ENCODE data around the gene IL1A. TPM values are rescaled to one million over a fixed set of nuclear protein-coding genes. Genes with fewer than 3 reads are reported as not detected.

Gene IL1A
- total RNA-seq, 2 donors from 2014 or later: 0.73 to 1.0 TPM

DNA sequence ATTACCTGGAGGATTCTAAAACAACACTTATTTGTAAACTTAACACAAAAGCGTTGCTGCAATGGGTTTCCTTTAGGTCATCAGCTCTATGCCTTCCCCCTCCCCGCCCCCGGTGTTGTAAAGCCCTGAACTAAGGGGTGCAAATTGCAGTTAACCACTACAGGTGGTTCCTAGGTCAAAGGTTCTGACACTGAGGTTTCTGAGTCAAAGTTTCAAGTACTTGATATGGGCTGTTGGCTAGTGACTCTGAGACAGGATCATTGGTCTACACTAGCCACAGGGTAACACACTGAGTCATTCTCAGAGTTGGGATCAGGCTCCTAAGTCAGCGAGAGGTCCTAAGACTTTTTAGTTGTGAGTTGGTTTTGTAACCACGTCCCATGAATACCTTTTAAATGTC lies 36.8 kb upstream of the IL1A start:
- Mint-ChIP-seq H3K4me1 (peaks cover 2% of the 10 kb centered on the region), H3K9me3 (peaks cover 3% of the 10 kb centered on the region), H3K27ac (no peak overlapping the region), H3K4me3 (no peak overlapping the region), H3K27me3 (ENCODE audit: insufficient read depth) (peaks cover 3% of the 10 kb centered on the region), H3K36me3 (ENCODE audit: low read depth) (no peaks in the 10 kb centered on the region)
- no peaks in the 10 kb centered on the region for H3K27me3 ChIP-seq (ENCODE audit: control insufficient read depth, insufficient read depth, low read length, poor library complexity, severe bottlenecking)
- no peak for TF ChIP-seq CTCF (conservative IDR thresholded peaks at IDR 0.05)
- H3K9ac ChIP-seq (ENCODE audit: extremely low read depth, low read length, poor library complexity, severe bottlenecking): no peak overlapping the region
- peak; percentile 44 for DNase-seq
- no peaks in the 10 kb centered on the region for H3K9me3 ChIP-seq (ENCODE audit: control insufficient read depth, low read length)
- WGBS, 2 experiments (ENCODE audit: insufficient coverage in 1 of 2, insufficient read length in 1 of 2): 74 to 82% methylated on average over 3 to 4 of the region's 5 CpGs
- no peaks in the 10 kb centered on the region for H3K36me3 ChIP-seq (ENCODE audit: control insufficient read depth, insufficient read depth, low read length)
- no peak overlapping the region for H3K4me3 ChIP-seq (ENCODE audit: low read length)
- H3K27ac ChIP-seq (ENCODE audit: low read depth, low read length): no peak overlapping the region
- no peaks in the 10 kb centered on the region for H3K4me1 ChIP-seq (ENCODE audit: control insufficient read depth, insufficient read depth, low read length)

DNA sequence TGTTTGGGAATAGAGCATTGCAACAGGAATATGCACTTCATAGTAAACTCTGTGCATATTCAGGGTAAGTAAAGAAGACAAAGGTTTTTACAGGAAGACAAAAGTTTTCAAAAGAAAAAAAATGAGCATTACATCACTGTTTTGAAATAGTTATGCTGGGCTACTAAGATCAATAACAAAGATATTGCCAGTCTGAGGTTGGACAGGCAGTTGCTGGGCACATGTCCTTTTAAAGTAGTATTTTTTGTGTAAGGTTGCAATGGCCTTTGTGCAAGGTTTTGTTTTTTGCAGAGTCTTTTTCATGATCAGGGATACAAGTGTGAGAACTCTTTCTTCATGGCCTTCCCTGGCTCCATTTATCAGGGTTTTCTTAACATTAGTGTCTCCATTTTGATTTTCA lies 36.0 kb upstream of the IL1A start:
- no peaks in the 10 kb centered on the region for H3K27me3 ChIP-seq (ENCODE audit: control insufficient read depth, insufficient read depth, low read length, poor library complexity, severe bottlenecking)
- H3K36me3 ChIP-seq (ENCODE audit: control insufficient read depth, insufficient read depth, low read length): no peaks in the 10 kb centered on the region
- peaks cover 2% of the 10 kb centered on the region for H3K4me1 Mint-ChIP-seq
- no peaks in the 10 kb centered on the region for H3K4me1 ChIP-seq (ENCODE audit: control insufficient read depth, insufficient read depth, low read length)
- no peak overlapping the region for H3K4me3 ChIP-seq (ENCODE audit: low read length)
- no peak overlapping the region for H3K27ac Mint-ChIP-seq
- no peak overlapping the region for H3K4me3 Mint-ChIP-seq
- H3K9me3 ChIP-seq (ENCODE audit: control insufficient read depth, low read length): peaks cover 2% of the 10 kb centered on the region
- H3K9ac ChIP-seq (ENCODE audit: extremely low read depth, low read length, poor library complexity, severe bottlenecking): no peak overlapping the region
- no peaks in the 10 kb centered on the region for H3K36me3 Mint-ChIP-seq (ENCODE audit: low read depth)
- peaks cover 3% of the 10 kb centered on the region for H3K9me3 Mint-ChIP-seq
- TF ChIP-seq CTCF (conservative IDR thresholded peaks at IDR 0.05): no peak
- DNase-seq: no peak
- peaks cover 3% of the 10 kb centered on the region for H3K27me3 Mint-ChIP-seq (ENCODE audit: insufficient read depth)
- H3K27ac ChIP-seq (ENCODE audit: low read depth, low read length): no peak overlapping the region

- Histone ChIP-seq H3K4me3 (ENCODE audit: low read length) (no peak overlapping the region), H3K36me3 (ENCODE audit: control insufficient read depth, insufficient read depth, low read length) (no peaks in the 10 kb centered on the region), H3K27ac (ENCODE audit: low read depth, low read length) (no peak overlapping the region), H3K27me3 (ENCODE audit: control insufficient read depth, insufficient read depth, low read length, poor library complexity, severe bottlenecking) (no peaks in the 10 kb centered on the region), H3K9me3 (ENCODE audit: control insufficient read depth, low read length) (peaks cover 6% of the 10 kb centered on the region), H3K9ac (ENCODE audit: extremely low read depth, low read length, poor library complexity, severe bottlenecking) (no peak overlapping the region), H3K4me1 (ENCODE audit: control insufficient read depth, insufficient read depth, low read length) (peaks cover 2% of the 10 kb centered on the region)
- DNase-seq: peak; percentile 13
- Mint-ChIP-seq H3K27me3 (ENCODE audit: insufficient read depth) (peaks cover 2% of the 10 kb centered on the region), H3K4me1 (peaks cover 6% of the 10 kb centered on the region), H3K4me3 (no peak overlapping the region), H3K27ac (no peak overlapping the region), H3K36me3 (ENCODE audit: low read depth) (no peaks in the 10 kb centered on the region), H3K9me3 (peaks cover 3% of the 10 kb centered on the region)
- no peak for TF ChIP-seq CTCF (conservative IDR thresholded peaks at IDR 0.05)
- 60 to 79% methylated on average over 1 to 7 of the region's 7 CpGs for WGBS, 2 experiments (ENCODE audit: insufficient coverage in 1 of 2, insufficient read length in 1 of 2)
These were observed 34.8 kb upstream of the IL1A start for GRCh38 chr2:112819081-112819480.

Measured in endodermal cell (in vitro differentiated cells).